HG02588 (cell line): ENCODE data around the gene ANKRD13C.

Experiments
- ATAC-seq: cut with Tn5 transposase; IDR thresholded peaks from one replicate; pipeline ENCODE4 v1.9.1; 2021; ENCODE audit warnings: mild to moderate bottlenecking, moderate library complexity; ENCODE audit not compliant: unreplicated experiment

The ANKRD13C gene

GRCh38 chr1:70311369-70311768 lies 43.2 kb downstream of the ANKRD13C start:
- ATAC-seq: no peak

- ATAC-seq: no peak
Measured at GRCh38 chr1:70299472-70299871, 55.0 kb downstream of the ANKRD13C start.

- ATAC-seq: no peak
Measured at GRCh38 chr1:70295749-70296148, 58.8 kb downstream of the ANKRD13C start.

GRCh38 chr1:70293186-70293843 lies 61.2 kb downstream of the ANKRD13C start:
- ATAC-seq: no peak

GRCh38 chr1:70290218-70290617 lies 64.3 kb downstream of the ANKRD13C start:
- no peak for ATAC-seq

GRCh38 chr1:70288166-70288565 lies 66.4 kb downstream of the ANKRD13C start:
- ATAC-seq: no peak

- no peak for ATAC-seq
Measured at GRCh38 chr1:70286453-70286852, 68.1 kb downstream of the ANKRD13C start.

GRCh38 chr1:70284366-70284765 lies 70.2 kb downstream of the ANKRD13C start:
- ATAC-seq: no peak

- ATAC-seq: no peak
Measured at GRCh38 chr1:70278710-70279109, 75.8 kb downstream of the ANKRD13C start.

- ATAC-seq: no peak
Measured at GRCh38 chr1:70277875-70278274, 76.6 kb downstream of the ANKRD13C start.

GRCh38 chr1:70265946-70266345 lies 88.6 kb downstream of the ANKRD13C start:
- ATAC-seq: no peak

- no peak for ATAC-seq
Measured at GRCh38 chr1:70264839-70265238, 89.7 kb downstream of the ANKRD13C start.

GRCh38 chr1:70256664-70257063 lies 97.9 kb downstream of the ANKRD13C start:
- no peak for ATAC-seq

GRCh38 chr1:70248729-70249128 lies 105.8 kb downstream of the ANKRD13C start:
- no peak for ATAC-seq

- ATAC-seq: no peak
Measured at GRCh38 chr1:70247768-70248167, 106.8 kb downstream of the ANKRD13C start.

GRCh38 chr1:70247122-70247521 lies 107.4 kb downstream of the ANKRD13C start:
- ATAC-seq: no peak

- no peak for ATAC-seq
Measured at GRCh38 chr1:70239940-70240339, 114.6 kb downstream of the ANKRD13C start.

- ATAC-seq: no peak
Measured at GRCh38 chr1:70234733-70235132, 119.8 kb downstream of the ANKRD13C start.

GRCh38 chr1:70231475-70231874 lies 123.0 kb downstream of the ANKRD13C start:
- no peak for ATAC-seq

GRCh38 chr1:70228670-70229069 lies 125.9 kb downstream of the ANKRD13C start:
- no peak for ATAC-seq

GRCh38 chr1:70227439-70227838 lies 127.1 kb downstream of the ANKRD13C start:
- no peak for ATAC-seq

- ATAC-seq: no peak
Measured at GRCh38 chr1:70224954-70225353, 129.6 kb downstream of the ANKRD13C start.

GRCh38 chr1:70222716-70223235 lies 131.7 kb downstream of the ANKRD13C start:
- no peak for ATAC-seq
